Calu3 (cell line): ENCODE measurements around the gene STK17A. TPM values are rescaled to one million over a fixed set of nuclear protein-coding genes. Genes with fewer than 3 reads are reported as not detected.

Experiments used
- BruUV-seq: library from RNA; stranded (reverse); fragments of 400-500 nt; replicated peaks from 2 replicates; lab custom pipeline; 2021; lab: Mats Ljungman, UMichigan
- CTCF ChIA-PET: fragments of 300-600 bp; sonication (Branson Sonifier 250); formaldehyde crosslinking; loops from one replicate; lab custom pipeline; 2022; ENCODE audit warnings: antibody characterized with exemption; lab: Charles Lee
- DNase-seq: peaks from one replicate; pipeline ENCODE4 v3.0.0; 2022
- H3K27ac Mint-ChIP-seq: one replicate; pipeline ENCODE4 v1.8.0; 2022; ENCODE audit warnings: mixed read lengths; ENCODE audit not compliant: unreplicated experiment
- H3K27me3 Mint-ChIP-seq: one replicate; pipeline ENCODE4 v1.8.0; 2022; ENCODE audit warnings: mixed read lengths; ENCODE audit not compliant: unreplicated experiment
- H3K36me3 Mint-ChIP-seq: one replicate; pipeline ENCODE4 v1.8.0; 2022; ENCODE audit warnings: mild to moderate bottlenecking, moderate library complexity, mixed read lengths; ENCODE audit not compliant: insufficient read depth, unreplicated experiment
- H3K4me1 Mint-ChIP-seq: one replicate; pipeline ENCODE4 v1.8.0; 2022; ENCODE audit warnings: mild to moderate bottlenecking, low read depth, mixed read lengths; ENCODE audit not compliant: unreplicated experiment
- H3K4me3 Mint-ChIP-seq: one replicate; pipeline ENCODE4 v1.8.0; 2022; ENCODE audit warnings: mild to moderate bottlenecking, low read depth, moderate library complexity, mixed read lengths; ENCODE audit not compliant: unreplicated experiment
- H3K9me3 Mint-ChIP-seq: one replicate; pipeline ENCODE4 v1.8.0; 2022; ENCODE audit warnings: low read depth, mixed read lengths; ENCODE audit not compliant: unreplicated experiment
- intact Hi-C: fragments of 100-400 bp; cut with micrococcal nuclease; formaldehyde crosslinking; loops from one replicate; pipeline ENCODE4 v1.10.0; 2022; ENCODE audit not compliant: unreplicated experiment
- total RNA-seq: library from RNA; stranded (reverse); gene quantifications from 2 replicates; pipeline ENCODE4 v1.2.3, GENCODE V29; 2022
- TF ChIP-seq, protein P1 (sequence below): fragments of 200-600 bp; IDR thresholded peaks from one replicate; pipeline ENCODE4 v1.8.0; 2022; ENCODE audit warnings: antibody characterized with exemption; ENCODE audit not compliant: unreplicated experiment

Gene STK17A
- total RNA-seq, 1 experiment from 2014 or later = 53.5 TPM

DNA sequence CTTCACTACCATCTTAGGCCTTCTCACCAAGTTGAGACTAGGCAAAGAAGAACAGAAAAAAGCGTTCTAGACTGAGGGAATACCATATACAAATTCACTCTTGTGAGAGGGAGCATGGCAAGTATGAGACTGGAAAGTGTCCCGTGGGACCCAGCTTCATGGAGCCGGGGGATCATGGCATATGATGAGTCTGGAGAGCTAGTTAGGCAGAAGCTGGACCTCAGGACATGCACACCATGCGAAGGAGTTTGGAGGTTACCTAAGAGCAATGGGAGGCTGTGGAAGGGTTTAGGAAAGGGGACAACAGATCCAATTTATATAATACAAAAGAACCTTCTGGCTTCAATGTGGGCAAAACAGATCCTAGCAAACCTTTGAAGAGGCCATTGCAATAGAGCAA, 34.1 kb downstream of the STK17A start:
- BruUV-seq = no TSS peak
- no peaks in the 10 kb centered on the region for H3K9me3 Mint-ChIP-seq
- no peak overlapping the region for H3K27ac Mint-ChIP-seq
- no peaks in the 10 kb centered on the region for H3K27me3 Mint-ChIP-seq
- intact Hi-C loops = no loop called here
- peaks cover 7% of the 10 kb centered on the region for H3K4me1 Mint-ChIP-seq
- no peak for DNase-seq
- no peak overlapping the region for H3K4me3 Mint-ChIP-seq
- TF ChIP-seq, protein P1, sequence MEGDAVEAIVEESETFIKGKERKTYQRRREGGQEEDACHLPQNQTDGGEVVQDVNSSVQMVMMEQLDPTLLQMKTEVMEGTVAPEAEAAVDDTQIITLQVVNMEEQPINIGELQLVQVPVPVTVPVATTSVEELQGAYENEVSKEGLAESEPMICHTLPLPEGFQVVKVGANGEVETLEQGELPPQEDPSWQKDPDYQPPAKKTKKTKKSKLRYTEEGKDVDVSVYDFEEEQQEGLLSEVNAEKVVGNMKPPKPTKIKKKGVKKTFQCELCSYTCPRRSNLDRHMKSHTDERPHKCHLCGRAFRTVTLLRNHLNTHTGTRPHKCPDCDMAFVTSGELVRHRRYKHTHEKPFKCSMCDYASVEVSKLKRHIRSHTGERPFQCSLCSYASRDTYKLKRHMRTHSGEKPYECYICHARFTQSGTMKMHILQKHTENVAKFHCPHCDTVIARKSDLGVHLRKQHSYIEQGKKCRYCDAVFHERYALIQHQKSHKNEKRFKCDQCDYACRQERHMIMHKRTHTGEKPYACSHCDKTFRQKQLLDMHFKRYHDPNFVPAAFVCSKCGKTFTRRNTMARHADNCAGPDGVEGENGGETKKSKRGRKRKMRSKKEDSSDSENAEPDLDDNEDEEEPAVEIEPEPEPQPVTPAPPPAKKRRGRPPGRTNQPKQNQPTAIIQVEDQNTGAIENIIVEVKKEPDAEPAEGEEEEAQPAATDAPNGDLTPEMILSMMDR = no peak
- CTCF ChIA-PET = no interaction called here
- H3K36me3 Mint-ChIP-seq = peaks cover 23% of the 10 kb centered on the region

DNA sequence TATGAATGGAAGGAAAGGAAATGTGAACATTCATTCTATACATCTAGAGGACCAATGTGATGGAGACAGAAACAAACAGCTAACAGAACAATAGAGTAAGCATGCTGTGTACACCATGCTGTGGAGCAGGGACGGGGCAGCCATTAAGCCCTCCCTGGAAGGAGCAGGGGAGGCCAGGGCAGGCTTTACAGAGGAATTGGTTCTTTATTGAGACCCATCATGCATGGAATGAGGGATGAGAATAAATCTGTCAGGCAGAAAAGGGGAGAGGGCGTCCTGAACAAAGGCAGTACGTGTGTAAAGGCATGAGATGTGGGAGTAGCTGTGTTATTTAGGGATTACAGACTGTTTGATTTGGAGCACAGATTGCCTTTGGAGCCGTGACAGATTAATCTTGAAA, 35.2 kb downstream of the STK17A start:
- no peaks in the 10 kb centered on the region for H3K9me3 Mint-ChIP-seq
- H3K27me3 Mint-ChIP-seq = no peaks in the 10 kb centered on the region
- peaks cover 34% of the 10 kb centered on the region for H3K36me3 Mint-ChIP-seq
- TF ChIP-seq, protein P1 = no peak
- DNase-seq = no peak
- intact Hi-C loops = no loop called here
- H3K4me3 Mint-ChIP-seq = no peak overlapping the region
- BruUV-seq = no TSS peak
- H3K4me1 Mint-ChIP-seq = peaks cover 7% of the 10 kb centered on the region
- no peak overlapping the region for H3K27ac Mint-ChIP-seq
- CTCF ChIA-PET = interaction anchor here (0.5 to 3.1 kb wide), 3 partner anchors 31 to 138 kb away, joined by 3 to 11 read pairs (median 3); no protein-coding TSS in a partner anchor

DNA sequence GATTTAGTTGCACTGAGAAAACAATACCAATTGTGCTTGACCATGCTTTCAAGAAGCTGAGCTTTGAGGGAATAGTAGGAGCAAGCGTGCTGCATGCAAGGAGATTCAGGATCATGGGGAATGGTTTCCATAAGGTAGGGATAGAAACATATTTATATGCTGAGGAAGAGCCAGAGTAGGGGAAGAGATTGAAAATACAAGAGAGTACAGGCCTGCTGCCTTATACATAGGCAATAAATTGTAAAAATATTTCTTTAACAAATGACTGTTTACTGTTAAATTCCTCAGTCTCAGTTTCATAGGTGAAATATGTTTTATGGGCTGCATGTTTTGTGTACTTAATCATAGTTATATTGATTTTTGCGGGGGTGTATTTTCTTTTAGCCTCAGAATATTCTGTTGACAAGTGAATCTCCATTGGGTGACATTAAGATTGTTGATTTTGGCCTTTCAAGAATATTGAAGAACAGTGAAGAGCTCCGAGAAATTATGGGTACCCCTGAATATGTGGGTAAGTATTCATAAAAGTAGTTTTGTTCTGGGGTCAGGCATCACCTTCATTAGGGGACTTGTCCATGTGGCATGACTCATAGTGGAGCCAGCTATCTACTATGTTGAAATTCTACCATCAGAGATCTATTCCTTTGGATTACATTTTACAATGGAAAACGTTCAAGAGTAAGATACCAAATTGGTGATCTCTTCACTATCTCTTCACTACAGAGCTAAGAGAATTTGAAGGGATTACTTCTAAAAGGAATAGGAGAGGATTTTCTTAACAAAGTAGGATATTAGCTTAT, 36.5 kb downstream of the STK17A start:
- TF ChIP-seq, protein P1 = no peak
- H3K36me3 Mint-ChIP-seq = peaks cover 35% of the 10 kb centered on the region
- no TSS peak for BruUV-seq
- DNase-seq = no peak
- H3K27me3 Mint-ChIP-seq = no peaks in the 10 kb centered on the region
- no peaks in the 10 kb centered on the region for H3K9me3 Mint-ChIP-seq
- H3K27ac Mint-ChIP-seq = no peak overlapping the region
- CTCF ChIA-PET = interaction anchor here (1.2 to 3.2 kb wide), 3 partner anchors 33 to 80 kb away, joined by 3 to 21 read pairs (median 11); partner anchors contain the start of gene STK17A
- no peak overlapping the region for H3K4me3 Mint-ChIP-seq
- H3K4me1 Mint-ChIP-seq = peaks cover 7% of the 10 kb centered on the region
- intact Hi-C loops = no loop called here

DNA sequence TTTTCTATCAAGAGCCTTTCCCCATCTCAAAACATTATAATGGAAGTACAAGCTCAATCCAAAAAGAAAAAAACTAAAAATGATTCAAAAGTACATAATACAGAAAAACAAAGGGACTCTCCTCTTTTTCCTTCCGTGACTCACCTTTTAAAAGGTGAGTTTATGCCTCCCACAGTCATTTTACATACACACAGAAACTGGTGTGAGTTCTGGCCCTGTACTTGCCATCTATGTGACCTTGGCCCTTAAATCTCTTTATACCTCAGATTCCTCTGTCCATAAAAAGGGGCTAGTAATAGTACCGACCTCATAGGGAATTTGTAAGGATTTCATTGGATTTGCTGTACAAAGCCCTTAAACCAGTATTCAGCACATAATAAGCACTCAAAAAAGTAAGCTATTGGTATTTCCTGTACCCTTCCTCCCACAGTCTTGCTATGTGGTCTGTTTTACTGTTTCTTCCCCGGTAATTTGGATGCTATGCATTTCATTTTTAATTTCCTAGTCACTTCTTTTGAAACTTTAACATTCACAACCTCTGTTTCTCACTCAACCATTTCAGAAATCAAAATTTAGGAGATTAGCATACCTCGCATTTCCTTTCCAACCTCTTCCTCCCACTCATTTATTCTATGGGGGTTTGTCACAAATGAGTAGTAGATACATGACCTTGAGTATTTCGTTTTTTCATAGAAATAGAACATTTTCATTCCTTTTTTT, 39.0 kb downstream of the STK17A start:
- Mint-ChIP-seq H3K4me3 (no peak overlapping the region), H3K4me1 (no peaks in the 10 kb centered on the region), H3K27ac (no peak overlapping the region), H3K36me3 (peaks cover 48% of the 10 kb centered on the region), H3K27me3 (no peaks in the 10 kb centered on the region), H3K9me3 (no peaks in the 10 kb centered on the region)
- DNase-seq = no peak
- CTCF ChIA-PET = interaction anchor here (1.6 to 3.2 kb wide), 2 partner anchors 26 to 39 kb away, joined by 3 to 21 read pairs; partner anchors contain the start of gene STK17A
- intact Hi-C loops = no loop called here
- TF ChIP-seq, protein P1 = no peak
- BruUV-seq = no TSS peak
